GM12874 (cell line): ENCODE data around the gene TOM1L1.

ENCODE experiments used
- TF ChIP-seq, protein P1 (sequence below): IDR thresholded peaks from 2 replicates; pipeline ENCODE4 v1.5.1; 2011; ENCODE audit warnings: low read depth, mild to moderate bottlenecking, control low read depth, low read length, moderate library complexity; ENCODE audit not compliant: insufficient read depth

TOM1L1 gene

DNA sequence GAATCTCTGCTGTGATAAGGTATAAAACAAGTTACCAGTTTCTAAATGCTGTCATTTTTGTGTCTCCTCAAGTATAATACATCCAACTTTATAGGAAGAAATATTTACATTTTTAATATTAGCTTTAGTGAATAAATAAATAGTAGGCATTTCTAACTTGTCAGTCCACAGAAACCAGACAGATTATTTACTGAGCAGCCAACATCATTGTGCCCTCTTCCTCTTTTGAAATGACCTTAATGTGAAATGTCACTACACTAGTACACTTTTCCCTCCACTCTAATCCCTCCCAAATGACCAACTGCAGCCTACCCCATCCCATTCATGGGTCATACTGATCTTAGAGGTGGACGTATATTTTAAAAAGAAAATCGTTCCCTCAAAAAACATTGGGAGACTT lies 77.1 kb downstream of the TOM1L1 start:
- TF ChIP-seq, protein P1, sequence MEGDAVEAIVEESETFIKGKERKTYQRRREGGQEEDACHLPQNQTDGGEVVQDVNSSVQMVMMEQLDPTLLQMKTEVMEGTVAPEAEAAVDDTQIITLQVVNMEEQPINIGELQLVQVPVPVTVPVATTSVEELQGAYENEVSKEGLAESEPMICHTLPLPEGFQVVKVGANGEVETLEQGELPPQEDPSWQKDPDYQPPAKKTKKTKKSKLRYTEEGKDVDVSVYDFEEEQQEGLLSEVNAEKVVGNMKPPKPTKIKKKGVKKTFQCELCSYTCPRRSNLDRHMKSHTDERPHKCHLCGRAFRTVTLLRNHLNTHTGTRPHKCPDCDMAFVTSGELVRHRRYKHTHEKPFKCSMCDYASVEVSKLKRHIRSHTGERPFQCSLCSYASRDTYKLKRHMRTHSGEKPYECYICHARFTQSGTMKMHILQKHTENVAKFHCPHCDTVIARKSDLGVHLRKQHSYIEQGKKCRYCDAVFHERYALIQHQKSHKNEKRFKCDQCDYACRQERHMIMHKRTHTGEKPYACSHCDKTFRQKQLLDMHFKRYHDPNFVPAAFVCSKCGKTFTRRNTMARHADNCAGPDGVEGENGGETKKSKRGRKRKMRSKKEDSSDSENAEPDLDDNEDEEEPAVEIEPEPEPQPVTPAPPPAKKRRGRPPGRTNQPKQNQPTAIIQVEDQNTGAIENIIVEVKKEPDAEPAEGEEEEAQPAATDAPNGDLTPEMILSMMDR: no peak

DNA sequence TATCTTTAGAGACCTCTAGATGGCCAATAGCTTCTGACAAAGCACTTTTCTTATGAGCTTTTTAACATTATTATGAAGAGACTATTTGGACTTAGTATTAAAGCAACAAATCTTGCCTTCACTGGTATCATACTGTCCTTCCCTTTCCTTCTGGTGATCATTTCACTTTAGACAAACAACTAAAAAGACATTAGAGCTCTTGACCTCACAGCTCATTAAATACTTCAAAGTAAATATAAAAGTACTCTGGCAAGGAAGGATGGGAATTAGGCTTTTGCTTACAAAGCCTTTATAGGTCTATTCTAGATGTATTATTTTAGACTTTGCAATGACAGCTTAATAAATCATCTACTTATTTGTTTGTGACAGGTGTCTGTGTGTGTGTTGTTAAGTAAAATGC lies 79.0 kb downstream of the TOM1L1 start:
- TF ChIP-seq, protein P1: no peak

DNA sequence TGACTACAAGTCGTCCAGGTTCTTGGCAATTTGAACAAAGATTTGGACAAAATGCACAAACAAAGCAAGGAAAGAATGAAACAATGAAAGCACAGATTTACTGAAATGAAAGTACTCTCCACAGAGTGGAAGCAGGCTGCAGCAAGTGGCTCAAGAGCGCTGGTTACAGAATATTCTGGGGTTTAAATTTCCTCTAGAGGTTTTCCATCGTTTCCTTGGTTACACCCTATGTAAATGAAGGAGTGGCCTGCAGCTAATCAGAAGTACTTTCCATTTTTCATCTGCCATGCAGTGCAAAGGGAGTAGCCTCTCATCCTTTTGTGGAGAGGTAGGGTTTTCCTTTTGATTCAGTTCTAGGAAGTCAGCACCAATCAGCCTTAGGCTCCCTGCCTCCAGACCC lies 79.7 kb downstream of the TOM1L1 start:
- TF ChIP-seq, protein P1: no peak

DNA sequence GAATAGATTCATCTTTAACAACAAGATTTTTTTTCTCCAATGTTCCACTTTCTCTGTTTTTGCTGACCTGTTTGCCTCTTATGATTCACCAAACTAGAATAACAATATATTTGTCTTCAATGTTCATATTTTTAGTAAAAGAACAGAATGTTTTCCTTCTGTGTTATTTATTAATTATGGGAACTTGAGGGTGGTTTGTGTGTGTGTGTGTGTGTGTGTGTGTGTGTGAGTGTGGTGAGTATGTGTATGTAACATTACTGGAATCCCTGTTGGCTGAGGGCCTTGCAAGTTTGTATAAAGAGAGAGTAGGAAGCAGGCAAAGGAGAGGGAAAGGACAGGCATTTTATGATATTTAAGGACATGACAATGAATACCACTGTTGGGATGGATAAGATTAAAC lies 81.7 kb downstream of the TOM1L1 start:
- TF ChIP-seq, protein P1: no peak

DNA sequence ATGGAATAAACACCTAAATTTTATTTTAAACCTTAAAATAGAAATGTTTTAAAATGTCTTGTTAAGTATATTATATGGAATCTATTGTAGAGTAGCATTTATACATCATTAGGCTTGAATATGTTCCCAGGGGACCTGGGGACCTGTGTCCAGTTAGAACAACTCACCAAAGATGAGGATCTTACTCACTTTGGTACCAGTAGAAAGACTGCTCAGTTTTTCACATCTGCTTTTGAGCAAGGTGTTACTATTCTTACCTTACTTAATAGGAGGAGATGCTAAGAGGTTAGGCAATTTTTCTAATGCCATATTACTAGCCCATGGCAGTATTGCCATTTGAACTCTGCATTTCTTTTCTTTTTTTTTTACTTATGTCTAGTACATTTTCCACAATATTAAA lies 82.6 kb downstream of the TOM1L1 start:
- TF ChIP-seq, protein P1: no peak

DNA sequence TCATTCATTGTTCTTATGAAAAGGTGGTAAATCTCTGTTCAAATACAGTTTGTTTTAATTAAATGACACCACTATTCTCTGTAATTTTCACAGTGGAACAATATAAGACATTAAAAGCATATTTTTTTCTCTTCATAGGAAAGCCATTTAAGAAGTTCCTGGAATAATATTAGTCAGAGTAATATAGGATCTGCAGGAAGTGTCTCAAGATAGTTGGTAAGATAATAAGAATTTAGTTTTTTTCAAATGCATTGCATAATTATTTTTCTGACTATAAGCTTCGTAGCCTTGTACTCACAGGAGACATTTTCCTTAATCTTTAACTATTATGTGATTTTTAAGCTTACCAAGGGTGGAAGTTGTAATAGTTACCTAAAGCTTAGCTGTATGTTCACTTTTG lies 84.8 kb downstream of the TOM1L1 start:
- TF ChIP-seq, protein P1: no peak

DNA sequence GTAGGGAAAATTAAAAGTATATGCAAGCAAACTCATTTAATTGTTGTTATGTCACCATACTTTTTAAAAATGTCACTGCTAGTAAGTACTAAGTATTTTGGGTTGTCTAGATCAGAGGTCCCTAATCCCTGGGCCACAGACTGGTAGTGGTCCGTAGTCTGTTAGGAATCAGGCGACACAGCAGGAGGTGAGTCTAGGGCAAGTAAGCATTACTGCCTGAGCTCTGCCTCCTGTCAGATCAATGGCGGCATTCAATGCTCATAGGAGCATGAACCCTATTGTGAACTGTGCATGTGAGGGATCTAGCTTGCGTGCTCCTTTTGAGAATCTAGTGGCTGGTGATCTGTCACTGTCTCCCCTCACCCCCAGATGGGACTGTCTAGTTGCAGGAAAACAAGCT lies 89.5 kb downstream of the TOM1L1 start:
- TF ChIP-seq, protein P1: no peak

DNA sequence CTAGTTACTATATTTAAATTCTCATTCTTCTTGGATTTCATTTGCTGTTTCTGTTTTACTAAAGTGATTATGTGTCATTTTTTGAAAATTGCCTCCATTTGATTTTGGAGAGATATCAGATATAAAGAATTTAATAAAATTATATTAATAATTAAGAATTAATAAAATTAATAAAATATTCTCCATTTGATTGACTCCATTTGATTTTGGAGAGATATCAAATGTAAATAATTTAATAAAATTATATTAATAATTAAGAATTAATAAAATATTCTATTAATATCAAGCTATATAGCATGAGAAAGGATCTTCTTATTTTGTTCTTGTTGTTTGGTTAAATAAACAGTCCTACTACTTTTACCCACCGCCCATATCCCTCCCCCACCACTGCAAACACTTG lies 90.9 kb downstream of the TOM1L1 start:
- TF ChIP-seq, protein P1: no peak
